ENCODE data around the gene AGMO. TPM values are rescaled to one million over a fixed set of nuclear protein-coding genes. Genes with fewer than 3 reads are reported as not detected.

The AGMO gene
- total RNA-seq, 1 donor from 2014 or later = 0.60 TPM

DNA sequence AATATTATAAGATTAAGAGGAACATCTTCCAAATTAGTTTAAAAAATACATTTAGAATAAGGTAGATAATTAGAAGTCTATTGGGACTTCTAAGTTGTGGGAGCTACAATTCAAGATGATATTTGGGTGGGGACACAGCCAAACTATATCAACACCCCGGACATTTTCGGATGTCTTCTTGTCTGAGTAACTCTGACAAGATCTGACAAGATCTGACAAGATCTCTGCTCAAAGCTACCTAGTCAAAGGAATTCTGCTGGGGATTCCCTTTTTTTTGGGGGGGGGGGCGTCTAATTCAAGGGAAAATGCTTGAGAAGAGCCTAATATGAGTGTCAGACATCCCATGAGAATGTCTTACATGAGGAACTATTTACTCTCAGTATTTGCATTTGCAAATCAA is 5.2 kb upstream of the AGMO start:
- no peaks in the 10 kb centered on the region for H3K27me3 Mint-ChIP-seq (ENCODE audit: low read depth)
- H3K4me3 Mint-ChIP-seq (ENCODE audit: unreplicated experiment) = no peak overlapping the region
- TF ChIP-seq, protein P1, sequence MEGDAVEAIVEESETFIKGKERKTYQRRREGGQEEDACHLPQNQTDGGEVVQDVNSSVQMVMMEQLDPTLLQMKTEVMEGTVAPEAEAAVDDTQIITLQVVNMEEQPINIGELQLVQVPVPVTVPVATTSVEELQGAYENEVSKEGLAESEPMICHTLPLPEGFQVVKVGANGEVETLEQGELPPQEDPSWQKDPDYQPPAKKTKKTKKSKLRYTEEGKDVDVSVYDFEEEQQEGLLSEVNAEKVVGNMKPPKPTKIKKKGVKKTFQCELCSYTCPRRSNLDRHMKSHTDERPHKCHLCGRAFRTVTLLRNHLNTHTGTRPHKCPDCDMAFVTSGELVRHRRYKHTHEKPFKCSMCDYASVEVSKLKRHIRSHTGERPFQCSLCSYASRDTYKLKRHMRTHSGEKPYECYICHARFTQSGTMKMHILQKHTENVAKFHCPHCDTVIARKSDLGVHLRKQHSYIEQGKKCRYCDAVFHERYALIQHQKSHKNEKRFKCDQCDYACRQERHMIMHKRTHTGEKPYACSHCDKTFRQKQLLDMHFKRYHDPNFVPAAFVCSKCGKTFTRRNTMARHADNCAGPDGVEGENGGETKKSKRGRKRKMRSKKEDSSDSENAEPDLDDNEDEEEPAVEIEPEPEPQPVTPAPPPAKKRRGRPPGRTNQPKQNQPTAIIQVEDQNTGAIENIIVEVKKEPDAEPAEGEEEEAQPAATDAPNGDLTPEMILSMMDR (IDR thresholded peaks at IDR 0.05) = no peak
- H3K4me1 Mint-ChIP-seq (ENCODE audit: low read depth) = peaks cover 35% of the 10 kb centered on the region
- H3K27ac Mint-ChIP-seq (ENCODE audit: unreplicated experiment) = no peak overlapping the region
- no peaks in the 10 kb centered on the region for H3K36me3 Mint-ChIP-seq (ENCODE audit: low read depth)
- H3K9me3 Mint-ChIP-seq (ENCODE audit: low read depth) = peaks cover 3% of the 10 kb centered on the region
- DNase-seq (ENCODE audit: low spot score) = no peak

DNA sequence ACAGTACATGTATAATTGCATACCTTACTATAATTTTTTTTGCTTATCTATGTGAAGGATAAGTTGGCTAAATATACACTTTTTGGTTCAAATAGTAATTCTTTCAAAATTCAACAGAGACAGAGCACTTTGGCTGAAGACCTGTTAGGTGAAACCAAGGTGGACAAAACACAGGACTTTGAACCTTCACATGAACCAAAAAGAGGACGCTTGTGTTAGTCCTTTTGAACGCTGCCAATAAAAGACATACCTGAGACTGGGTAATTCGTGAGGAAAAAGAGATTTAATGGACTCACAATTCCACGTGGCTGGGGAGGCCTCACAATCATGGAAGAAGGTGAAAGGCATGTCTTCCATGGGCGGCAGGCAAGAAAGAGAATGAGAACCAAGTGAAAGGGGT is 4.7 kb upstream of the AGMO start:
- DNase-seq (ENCODE audit: low spot score) = no peak
- Mint-ChIP-seq H3K4me3 (ENCODE audit: unreplicated experiment) (no peak overlapping the region), H3K27ac (ENCODE audit: unreplicated experiment) (no peak overlapping the region), H3K27me3 (ENCODE audit: low read depth) (no peaks in the 10 kb centered on the region), H3K4me1 (ENCODE audit: low read depth) (peaks cover 35% of the 10 kb centered on the region), H3K9me3 (ENCODE audit: low read depth) (peaks cover 3% of the 10 kb centered on the region), H3K36me3 (ENCODE audit: low read depth) (no peaks in the 10 kb centered on the region)
- TF ChIP-seq, protein P1 (IDR thresholded peaks at IDR 0.05) = no peak

DNA sequence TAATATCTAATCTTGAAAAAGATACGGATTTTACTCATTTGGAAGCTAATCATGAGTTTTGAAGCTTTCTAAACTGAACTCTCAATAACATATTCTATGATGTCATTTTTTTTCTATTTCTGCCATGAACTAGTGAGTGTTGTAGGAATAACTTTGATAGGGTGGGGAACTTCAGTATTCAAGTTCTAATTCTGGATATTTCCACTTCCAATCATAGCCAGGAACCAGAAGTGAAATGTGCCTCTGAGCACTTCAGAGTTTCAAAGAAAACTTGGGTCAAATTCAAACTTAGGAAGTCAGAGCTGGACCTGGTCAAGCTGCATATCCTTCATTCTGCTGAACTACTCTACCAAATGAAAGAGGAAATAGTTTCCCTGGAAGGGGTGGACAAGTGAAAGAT is 847 bp downstream of the AGMO start:
- Mint-ChIP-seq H3K27ac (ENCODE audit: unreplicated experiment) (peak overlapping the region; percentile 88), H3K9me3 (ENCODE audit: low read depth) (peaks cover 3% of the 10 kb centered on the region), H3K36me3 (ENCODE audit: low read depth) (no peaks in the 10 kb centered on the region), H3K4me1 (ENCODE audit: low read depth) (peaks cover 57% of the 10 kb centered on the region), H3K4me3 (ENCODE audit: unreplicated experiment) (peak overlapping the region; percentile 58), H3K27me3 (ENCODE audit: low read depth) (no peaks in the 10 kb centered on the region)
- DNase-seq (ENCODE audit: low spot score) = no peak
- TF ChIP-seq, protein P1 (IDR thresholded peaks at IDR 0.05) = no peak

DNA sequence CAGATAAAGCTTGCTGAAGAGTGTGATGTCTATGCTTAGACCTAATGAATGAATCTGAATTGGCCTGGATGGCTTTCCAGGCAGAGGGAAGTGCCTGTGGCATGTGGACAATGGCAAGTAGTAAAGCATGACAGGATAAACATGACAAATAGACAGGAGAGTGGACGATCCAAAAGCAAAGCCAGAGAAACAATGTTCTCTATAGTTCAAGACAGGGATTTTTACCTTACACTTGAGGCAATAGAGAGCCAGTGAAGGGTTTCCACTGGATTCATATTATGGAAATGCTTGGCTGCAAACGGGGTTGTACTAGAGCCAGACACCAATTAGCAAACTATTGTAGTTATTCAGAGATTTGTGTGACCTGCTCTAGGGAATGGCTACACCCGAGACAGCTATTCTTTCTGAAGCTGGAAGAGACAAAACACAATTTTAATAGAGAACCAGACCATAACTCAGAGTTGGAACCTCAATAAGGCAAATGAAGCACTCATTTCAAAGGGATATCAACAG is 2.3 kb downstream of the AGMO start:
- Mint-ChIP-seq H3K36me3 (ENCODE audit: low read depth) (no peaks in the 10 kb centered on the region), H3K27me3 (ENCODE audit: low read depth) (no peaks in the 10 kb centered on the region), H3K4me1 (ENCODE audit: low read depth) (peaks cover 67% of the 10 kb centered on the region), H3K27ac (ENCODE audit: unreplicated experiment) (peak overlapping the region; percentile 65), H3K9me3 (ENCODE audit: low read depth) (no peaks in the 10 kb centered on the region), H3K4me3 (ENCODE audit: unreplicated experiment) (no peak overlapping the region)
- DNase-seq (ENCODE audit: low spot score) = no peak
- TF ChIP-seq, protein P1 (IDR thresholded peaks at IDR 0.05) = no peak

DNA sequence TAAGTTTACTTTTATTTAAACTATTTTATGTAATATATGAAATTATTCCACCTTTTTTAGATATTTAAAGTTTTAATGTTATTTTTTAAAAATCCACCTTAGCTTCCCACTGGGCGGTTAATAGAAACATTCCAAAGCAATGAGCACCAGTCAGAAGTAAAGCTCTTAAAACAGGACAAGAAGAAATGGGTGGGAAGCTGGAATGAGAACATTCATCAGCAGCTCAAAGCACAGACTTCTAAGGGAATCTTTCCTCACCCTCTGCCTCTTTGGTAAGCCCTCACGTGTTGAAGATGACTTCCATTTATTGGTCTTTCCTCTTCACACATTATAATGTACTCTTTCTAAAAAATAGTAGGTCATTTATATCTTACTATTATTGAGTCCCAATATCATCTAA is 3.1 kb downstream of the AGMO start:
- H3K27me3 Mint-ChIP-seq (ENCODE audit: low read depth) = no peaks in the 10 kb centered on the region
- H3K4me1 Mint-ChIP-seq (ENCODE audit: low read depth) = peaks cover 74% of the 10 kb centered on the region
- no peaks in the 10 kb centered on the region for H3K9me3 Mint-ChIP-seq (ENCODE audit: low read depth)
- peak overlapping the region; percentile 65 for H3K27ac Mint-ChIP-seq (ENCODE audit: unreplicated experiment)
- H3K36me3 Mint-ChIP-seq (ENCODE audit: low read depth) = no peaks in the 10 kb centered on the region
- TF ChIP-seq, protein P1 (IDR thresholded peaks at IDR 0.05) = no peak
- no peak overlapping the region for H3K4me3 Mint-ChIP-seq (ENCODE audit: unreplicated experiment)
- DNase-seq (ENCODE audit: low spot score) = no peak

Measured in chondrocyte (in vitro differentiated cells).